K562 (cell line): ENCODE results near the gene NFS1. TPM values are rescaled to one million over a fixed set of nuclear protein-coding genes. Genes with fewer than 3 reads are reported as not detected.

Experiments used
- BDP1 ChIP-seq: IDR thresholded peaks from 3 replicates; pipeline ENCODE4 v1.6.1; 2011; ENCODE audit not compliant: insufficient read length, insufficient read depth
- E2F6 ChIP-seq, 2 experiments: IDR thresholded peaks; 2 replicates each; pipeline ENCODE4 v1.6.1; 2011; ENCODE audit warnings: borderline replicate concordance in 1 of 2, control low read depth in 1 of 2, low read depth in 1 of 2, low read length in 1 of 2, mild to moderate bottlenecking in 1 of 2, mixed read lengths in 1 of 2, moderate library complexity in 1 of 2; ENCODE audit not compliant: insufficient read depth in 1 of 2, insufficient read length in 1 of 2, poor library complexity in 1 of 2, severe bottlenecking in 1 of 2; ENCODE audit errors: extremely low read depth in 1 of 2
- ELF1 ChIP-seq: fragments of 200-800 bp; sonication (Bioruptor generic); IDR thresholded peaks from 2 replicates; pipeline ENCODE4 v1.6.1; 2016; ENCODE audit warnings: missing genetic modification characterization, missing compliant biosample characterization
- FOXJ3 ChIP-seq: sonication (generic); formaldehyde crosslinking; IDR thresholded peaks from 2 replicates; pipeline ENCODE4 v1.4.0; 2020; ENCODE audit warnings: mild to moderate bottlenecking, missing genetic modification reagents
- GTF2E2 ChIP-seq: fragments of 200-800 bp; sonication (Bioruptor generic); IDR thresholded peaks from 2 replicates; pipeline ENCODE4 v1.6.1; 2016; ENCODE audit warnings: missing genetic modification characterization, missing compliant biosample characterization
- HNRNPL ChIP-seq: fragments of 200-400 bp; formaldehyde crosslinking; IDR thresholded peaks from 2 replicates; pipeline ENCODE4 v1.6.1; 2017; ENCODE audit warnings: low read depth, mild to moderate bottlenecking, low read length
- MAZ ChIP-seq, 2 experiments: fragments of 450-650 bp in 1 of 2; sonication (generic) in 1 of 2; formaldehyde crosslinking; IDR thresholded peaks in 1 of 2; conservative IDR thresholded peaks in 1 of 2; 2 replicates each; pipeline versions ENCODE4 v1.4.0 to v1.5.0; 2020; ENCODE audit warnings: mild to moderate bottlenecking in 1 of 2, missing genetic modification reagents in 1 of 2
- MTA1 ChIP-seq: fragments of 450-650 bp; IDR thresholded peaks from 2 replicates; pipeline ENCODE4 v1.6.1; 2017; ENCODE audit warnings: borderline replicate concordance
- NFIC ChIP-seq: fragments of 450-650 bp; IDR thresholded peaks from 2 replicates; pipeline ENCODE4 v1.6.1; 2017; ENCODE audit warnings: mild to moderate bottlenecking, inconsistent platforms
- NR0B1 ChIP-seq: fragments of 450-650 bp; IDR thresholded peaks from one replicate; pipeline ENCODE4 v1.6.1; 2018; ENCODE audit warnings: mild to moderate bottlenecking, moderate library complexity; ENCODE audit not compliant: partially characterized antibody
- PPARD ChIP-seq: fragments of 250-450 bp; sonication (Bioruptor Pico); IDR thresholded peaks from 2 replicates; pipeline ENCODE4 v1.8.0; 2022; ENCODE audit warnings: inconsistent platforms, mild to moderate bottlenecking, moderate library complexity
- PYGO2 ChIP-seq: fragments of 450-650 bp; IDR thresholded peaks from 2 replicates; pipeline ENCODE4 v1.6.1; 2016; ENCODE audit warnings: mild to moderate bottlenecking, missing genetic modification characterization, moderate library complexity, missing compliant biosample characterization
- RBM15 ChIP-seq: fragments of 200-400 bp; formaldehyde crosslinking; IDR thresholded peaks from 2 replicates; pipeline ENCODE4 v1.6.1; 2018; ENCODE audit warnings: mild to moderate bottlenecking, low read length, moderate library complexity; ENCODE audit not compliant: insufficient read depth
- SMARCA4 ChIP-seq: fragments of 450-650 bp; IDR thresholded peaks from 2 replicates; pipeline ENCODE4 v1.6.1; 2016
- TBP ChIP-seq: optimal IDR thresholded peaks from 2 replicates; pipeline ENCODE3; 2011; ENCODE audit warnings: low read depth, low read length, improper control_type of control experiment
- ZBTB8A ChIP-seq: fragments of 450-650 bp; IDR thresholded peaks from 2 replicates; pipeline ENCODE4 v1.6.1; 2018; ENCODE audit warnings: mild to moderate bottlenecking, moderate library complexity; ENCODE audit not compliant: partially characterized antibody
- ZNF212 ChIP-seq: fragments of 450-650 bp; formaldehyde crosslinking; IDR thresholded peaks from 2 replicates; pipeline ENCODE4 v1.4.0; 2020; ENCODE audit warnings: mild to moderate bottlenecking
- ZNF316 ChIP-seq: fragments of 450-650 bp; IDR thresholded peaks from 2 replicates; pipeline ENCODE4 v1.6.1; 2016
- ZNF398 ChIP-seq: fragments of 250-450 bp; sonication (Bioruptor Pico); IDR thresholded peaks from 2 replicates; pipeline ENCODE4 v1.8.0; 2021; ENCODE audit warnings: moderate library complexity, mild to moderate bottlenecking, inconsistent platforms
- ZNF77 ChIP-seq: fragments of 250-450 bp; sonication (Bioruptor Pico); IDR thresholded peaks from 2 replicates; pipeline ENCODE4 v1.5.0; 2020
- ZNF785 ChIP-seq: fragments of 250-450 bp; sonication (Bioruptor Pico); IDR thresholded peaks from 2 replicates; pipeline ENCODE4 v1.4.0; 2020; ENCODE audit warnings: mild to moderate bottlenecking
- ZNF79 ChIP-seq: fragments of 250-450 bp; sonication (Bioruptor Pico); IDR thresholded peaks from 2 replicates; pipeline ENCODE4 v1.4.0; 2020; ENCODE audit warnings: low read depth, mild to moderate bottlenecking, moderate library complexity
- ZSCAN29 ChIP-seq: fragments of 450-650 bp; IDR thresholded peaks from 2 replicates; pipeline ENCODE4 v1.6.1; 2017
- polyA plus RNA-seq, 8 experiments: library from polyadenylated mRNA; depleted of rRNA in 4 of 8; stranded (reverse) in 5 of 8; unstranded in 3 of 8; fragments of >200 nt; fragmentation: Nextera tagmentation in 2 of 8; fragmentation: Illumina TruSeq in 1 of 8; extraction: Ambion mirVana in 2 of 8; extraction: Trizol in 1 of 8; gene quantifications; 2 replicates each; pipeline versions ENCODE4 v1.2.1 to v1.2.3, GENCODE V29; 2011 to 2014; ENCODE audit warnings: inconsistent platforms in 1 of 8, missing spikeins in 1 of 8
- total RNA-seq, 7 experiments: library from RNA; depleted of rRNA in 6 of 7; stranded (reverse); fragments of >200 nt in 6 of 7; fragmentation: Illumina TruSeq in 2 of 7; extraction: Trizol in 2 of 7; gene quantifications; 2 replicates each; pipeline versions ENCODE4 v1.2.1 to v1.2.3, GENCODE V29; 2011 to 2021; ENCODE audit warnings: low replicate concordance in 1 of 7
- TF ChIP-seq, protein P1 (sequence below): fragments of 250-450 bp; sonication (Bioruptor Pico); IDR thresholded peaks from 2 replicates; pipeline ENCODE4 v1.8.0; 2022; ENCODE audit warnings: moderate library complexity, mild to moderate bottlenecking, inconsistent platforms

The NFS1 gene
- total and polyA plus RNA-seq, 9 of the 15 experiments (the other 6 are each of a cell fraction or from before 2014, with no cell fraction given) = 11.5 to 84.8 (median 47.1) TPM

- TF ChIP-seq ZBTB8A (no peak), RBM15 (no peak), PPARD (no peak), PYGO2 (tag) (no peak), ZNF77 (CRISPR knock-in tag) (no peak), ELF1 (tag) (peak; percentile 77; the same call in 1 of the 2 replicates), ZSCAN29 (peak; percentile 47), ZNF316 (no peak; the same call in 1 of the 2 replicates), ZNF212 (CRISPR knock-in tag) (no peak), ZNF398 (CRISPR knock-in tag) (no peak), TBP (no peak), NR0B1 (no peak), ZNF785 (CRISPR knock-in tag) (no peak), NFIC (peak; percentile 38), FOXJ3 (CRISPR knock-in tag) (no peak), GTF2E2 (tag) (peak; percentile 74; the same call in 1 of the 2 replicates), BDP1 (no peak), E2F6 (IDR thresholded peaks at IDR 0.05; ENCODE audit: borderline replicate concordance in 1 of 2, extremely low read depth in 1 of 2, insufficient read depth in 1 of 2, insufficient read length in 1 of 2, low read depth in 1 of 2, low read length in 1 of 2, poor library complexity in 1 of 2, severe bottlenecking in 1 of 2) (peak in 1 of 2 experiments; percentile 69), SMARCA4 (no peak), MAZ (CRISPR knock-in tag; conservative IDR thresholded peaks at IDR 0.05 in 1 of 2, IDR thresholded peaks at IDR 0.05 in 1 of 2) (peak; percentile 91 to 92), ZNF79 (CRISPR knock-in tag) (no peak), HNRNPL (no peak), MTA1 (peak; percentile 97)
- TF ChIP-seq, protein P1, sequence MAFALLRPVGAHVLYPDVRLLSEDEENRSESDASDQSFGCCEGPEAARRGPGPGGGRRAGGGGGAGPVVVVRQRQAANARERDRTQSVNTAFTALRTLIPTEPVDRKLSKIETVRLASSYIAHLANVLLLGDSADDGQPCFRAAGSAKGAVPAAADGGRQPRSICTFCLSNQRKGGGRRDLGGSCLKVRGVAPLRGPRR (CRISPR knock-in tag) = no peak
Observed at GRCh38 chr20:35699127-35699956, at the start of gene NFS1, which contains the start of gene ROMO1 (continued).
